Stomach (tissue), 9 donors: ENCODE results near the gene PALLD. TPM values are rescaled to one million over a fixed set of nuclear protein-coding genes. Genes with fewer than 3 reads are reported as not detected.

ENCODE experiments used
- DNase-seq, 2 donors: peaks; one replicate each; pipeline versions ENCODE4 v3.0.0 to v3.0.0-alpha.2; 2013 to 2019
- H3K27ac ChIP-seq, 5 donors: fragments of 200-600 bp in 4 of 5; sonication (generic) in 4 of 5; one replicate each; pipeline ENCODE4 v1.5.1; 2013 to 2019; ENCODE audit warnings: mild to moderate bottlenecking in 1 of 5, moderate library complexity in 1 of 5
- H3K27me3 ChIP-seq, 3 donors: fragments of 200-600 bp; sonication (generic); one replicate each; pipeline ENCODE4 v1.5.1; 2017 to 2019; ENCODE audit warnings: mixed run types in 1 of 3
- H3K36me3 ChIP-seq, 4 donors: fragments of 200-600 bp; sonication (generic); 1 replicate in 3 of 4; 2 replicates in 1 of 4; pipeline ENCODE4 v1.5.1; 2016 to 2019
- H3K4me1 ChIP-seq, 4 donors: fragments of 200-600 bp; sonication (generic); one replicate each; pipeline ENCODE4 v1.5.1; 2016 to 2019
- H3K4me3 ChIP-seq, 4 donors: fragments of 200-600 bp; sonication (generic) in 3 of 4; one replicate each; pipeline ENCODE4 v1.5.1; 2016 to 2019; ENCODE audit warnings: mild to moderate bottlenecking in 1 of 4
- H3K9me3 ChIP-seq, 4 donors: fragments of 200-600 bp; sonication (generic); one replicate each; pipeline ENCODE4 v1.5.1; 2016 to 2019
- CTCF ChIP-seq, 7 experiments: fragments of 450-650 bp in 4 of 7; fragments of 200-600 bp in 3 of 7; sonication (generic) in 3 of 7; IDR thresholded peaks; one replicate each; pipeline ENCODE4 v1.5.1; 2016 to 2019; ENCODE audit warnings: antibody characterized with exemption in 7 of 7, control low read depth in 2 of 7, mild to moderate bottlenecking in 1 of 7
- EP300 ChIP-seq: sonication (generic); formaldehyde crosslinking; IDR thresholded peaks from one replicate; pipeline ENCODE4 v1.6.1; 2017; ENCODE audit warnings: antibody characterized with exemption
- POLR2A ChIP-seq, 4 donors: fragments of 450-650 bp; IDR thresholded peaks; one replicate each; pipeline ENCODE4 v1.6.1; 2016; ENCODE audit warnings: antibody characterized with exemption in 4 of 4, control low read depth in 2 of 4, mild to moderate bottlenecking in 1 of 4, moderate library complexity in 1 of 4
- POLR2AphosphoS5 ChIP-seq, 3 donors: sonication (generic); formaldehyde crosslinking; IDR thresholded peaks; one replicate each; pipeline ENCODE4 v1.6.1; 2016; ENCODE audit warnings: antibody characterized with exemption in 3 of 3
- WGBS, 5 donors: extraction: QIAGEN DNeasy Blood & Tissue Kit in 3 of 5; methylation state at CpG; one replicate each; pipeline versions ENCODE4 v1.1.5 to v1.1.7; 2013 to 2018; 5-methylcytosine and 5-hydroxymethylcytosine counted together
- intact Hi-C: fragments of 100-400 bp; cut with DNase I; formaldehyde crosslinking; loops from one replicate; pipeline ENCODE4 v1.15.1; 2023; ENCODE audit warnings: low total_unique reads
- polyA plus RNA-seq, 3 donors: library from polyadenylated mRNA; stranded (reverse); fragments of 200-250 nt; gene quantifications; one replicate each; pipeline ENCODE4 v1.2.3, GENCODE V29; 2013
- total RNA-seq, 5 donors: library from RNA; depleted of rRNA; stranded (reverse); fragments of >200 nt; gene quantifications; one replicate each; pipeline versions ENCODE4 v1.1.0 to v1.2.3, GENCODE V29; 2014 to 2016
- donor health status: healthy with polysubstance abuse.
- donor health status: Bipolar disorder and iron deficiency.
- donor health status: healthy.

The PALLD gene
- total and polyA plus RNA-seq, 8 donors, result 75.9 to 984 (median 206) TPM

GRCh38 chr4:168538632-168539031 is 41.8 kb downstream of the PALLD start:
- TF ChIP-seq EP300, result no peak
- no peak for TF ChIP-seq POLR2A (IDR thresholded peaks at IDR 0.05)
- no peak for TF ChIP-seq CTCF (IDR thresholded peaks at IDR 0.05)
- Histone ChIP-seq H3K27ac (no peak overlapping the region), H3K4me1 (no peaks in the 10 kb centered on the region), H3K9me3 (no peaks in the 10 kb centered on the region), H3K27me3 (no peaks in the 10 kb centered on the region), H3K4me3 (no peak overlapping the region), H3K36me3 (no peaks in the 10 kb centered on the region)
- DNase-seq, result no peak
- intact Hi-C loops, result no loop called here
- 81 to 88% (median 83%) methylated on average over 9 of the region's 9 CpGs for WGBS, 5 donors

GRCh38 chr4:168540086-168540485 is 43.2 kb downstream of the PALLD start:
- no peak for DNase-seq
- no peak overlapping the region for H3K4me3 ChIP-seq
- TF ChIP-seq EP300, result no peak
- TF ChIP-seq CTCF (IDR thresholded peaks at IDR 0.05), result no peak
- no peak for TF ChIP-seq POLR2A (IDR thresholded peaks at IDR 0.05)
- TF ChIP-seq POLR2AphosphoS5 (IDR thresholded peaks at IDR 0.05), result no peak
- H3K27me3 ChIP-seq, result no peaks in the 10 kb centered on the region
- H3K27ac ChIP-seq, result no peak overlapping the region
- WGBS, 5 donors, result 80 to 87% (median 82%) methylated on average over 9 of the region's 9 CpGs
- no peaks in the 10 kb centered on the region for H3K36me3 ChIP-seq
- intact Hi-C loops, result no loop called here
- no peaks in the 10 kb centered on the region for H3K4me1 ChIP-seq
- H3K9me3 ChIP-seq, result no peaks in the 10 kb centered on the region

GRCh38 chr4:168540503-168541265 is 43.8 kb downstream of the PALLD start:
- no peak overlapping the region for H3K4me3 ChIP-seq
- H3K27me3 ChIP-seq, result no peaks in the 10 kb centered on the region
- no peak for DNase-seq
- no peaks in the 10 kb centered on the region for H3K36me3 ChIP-seq
- no peaks in the 10 kb centered on the region for H3K4me1 ChIP-seq
- intact Hi-C loops, result no loop called here
- H3K27ac ChIP-seq, result no peak overlapping the region
- WGBS, 5 donors, result 84 to 88% (median 85%) methylated on average over 6 of the region's 6 CpGs
- TF ChIP-seq CTCF (IDR thresholded peaks at IDR 0.05) (no peak), EP300 (no peak), POLR2A (IDR thresholded peaks at IDR 0.05) (no peak), POLR2AphosphoS5 (IDR thresholded peaks at IDR 0.05) (no peak)
- H3K9me3 ChIP-seq, result no peaks in the 10 kb centered on the region

- intact Hi-C loops, result no loop called here
- 85 to 90% (median 90%) methylated on average over 7 of the region's 7 CpGs for WGBS, 5 donors
These were observed 44.6 kb downstream of the PALLD start for GRCh38 chr4:168541266-168541953.

More at GRCh38 chr4:168541266-168541953, 44.6 kb downstream of the PALLD start:
- Histone ChIP-seq H3K27ac (no peak overlapping the region), H3K27me3 (no peaks in the 10 kb centered on the region), H3K4me1 (no peaks in the 10 kb centered on the region), H3K9me3 (no peaks in the 10 kb centered on the region), H3K36me3 (no peaks in the 10 kb centered on the region), H3K4me3 (no peak overlapping the region)
- no peak for DNase-seq
- no peak for TF ChIP-seq POLR2A (IDR thresholded peaks at IDR 0.05)
- no peak for TF ChIP-seq EP300
- no peak for TF ChIP-seq CTCF (IDR thresholded peaks at IDR 0.05)
- TF ChIP-seq POLR2AphosphoS5 (IDR thresholded peaks at IDR 0.05), result no peak
